Prostate gland (tissue), 2 donors: ENCODE data around the gene VSTM2A.

ENCODE experiments used
- CTCF ChIP-seq, 4 experiments: fragments of 200-600 bp in 2 of 4; fragments of 450-650 bp in 2 of 4; sonication (generic) in 2 of 4; IDR thresholded peaks; 1 replicate in 3 of 4; 2 replicates in 1 of 4; pipeline ENCODE4 v1.5.1; 2016 to 2019; ENCODE audit warnings: antibody characterized with exemption in 4 of 4, mild to moderate bottlenecking in 2 of 4, moderate library complexity in 2 of 4
- POLR2A ChIP-seq: fragments of 450-650 bp; IDR thresholded peaks from one replicate; pipeline ENCODE4 v1.6.1; 2016; ENCODE audit warnings: antibody characterized with exemption, mild to moderate bottlenecking

GRCh38 chr7:54543051-54543488 is 895 bp downstream of the VSTM2A start:
- no peak for TF ChIP-seq CTCF (IDR thresholded peaks at IDR 0.05)
- no peak for TF ChIP-seq POLR2A
